ENCODE measurements around the gene CCDC85A.

The CCDC85A gene

GRCh38 chr2:56244911-56245530, 61.2 kb downstream of the CCDC85A start:
- ChIA-PET POLR2A (ENCODE audit: low non-redundant PET) (no interaction called here), CTCF (no interaction called here)
- DNase-seq (ENCODE audit: low spot score): no peak
- TF ChIP-seq CTCF (conservative IDR thresholded peaks at IDR 0.05; ENCODE audit: low read depth): no peak
- no peak overlapping the region for H3K27ac ChIP-seq

- ChIA-PET CTCF (no interaction called here), POLR2A (ENCODE audit: low non-redundant PET) (no interaction called here)
- no peak overlapping the region for H3K27ac ChIP-seq
- DNase-seq (ENCODE audit: low spot score): no peak
- TF ChIP-seq CTCF (conservative IDR thresholded peaks at IDR 0.05; ENCODE audit: low read depth): no peak
Measured at GRCh38 chr2:56248965-56249742, 65.4 kb downstream of the CCDC85A start.

- no peak overlapping the region for H3K27ac ChIP-seq
- no peak for TF ChIP-seq CTCF (conservative IDR thresholded peaks at IDR 0.05; ENCODE audit: low read depth)
- DNase-seq (ENCODE audit: low spot score): no peak
- ChIA-PET CTCF (no interaction called here), POLR2A (ENCODE audit: low non-redundant PET) (no interaction called here)
Measured at GRCh38 chr2:56250153-56250729, 66.5 kb downstream of the CCDC85A start.

- ChIA-PET CTCF (no interaction called here), POLR2A (ENCODE audit: low non-redundant PET) (no interaction called here)
- DNase-seq (ENCODE audit: low spot score): no peak
Measured at GRCh38 chr2:56260415-56260814, 76.6 kb downstream of the CCDC85A start.

GRCh38 chr2:56262241-56262640, 78.5 kb downstream of the CCDC85A start:
- no peak for DNase-seq (ENCODE audit: low spot score)
- no peak overlapping the region for H3K27ac ChIP-seq
- TF ChIP-seq CTCF (conservative IDR thresholded peaks at IDR 0.05; ENCODE audit: low read depth): no peak
- ChIA-PET POLR2A (ENCODE audit: low non-redundant PET) (no interaction called here), CTCF (no interaction called here)

More at GRCh38 chr2:56260415-56260814, 76.6 kb downstream of the CCDC85A start:
- no peak for TF ChIP-seq CTCF (conservative IDR thresholded peaks at IDR 0.05; ENCODE audit: low read depth)
- no peak overlapping the region for H3K27ac ChIP-seq

GRCh38 chr2:56263876-56264275, 80.1 kb downstream of the CCDC85A start:
- no peak for DNase-seq (ENCODE audit: low spot score)
- POLR2A ChIA-PET (ENCODE audit: low non-redundant PET): no interaction called here
- CTCF ChIA-PET: no interaction called here
- H3K27ac ChIP-seq: no peak overlapping the region
- no peak for TF ChIP-seq CTCF (conservative IDR thresholded peaks at IDR 0.05; ENCODE audit: low read depth)

All from RWPE1 (cell line).